Endothelial cell (in vitro differentiated cells): ENCODE measurements around the gene PLXNB2. TPM values are rescaled to one million over a fixed set of nuclear protein-coding genes. Genes with fewer than 3 reads are reported as not detected.

Experiments
- DNase-seq: peaks from one replicate; pipeline ENCODE4 v3.0.0; 2021; ENCODE audit warnings: low spot score
- H3K27ac Mint-ChIP-seq: one replicate; pipeline ENCODE4 v1.8.0; 2021; ENCODE audit warnings: mixed read lengths, inconsistent platforms; ENCODE audit not compliant: unreplicated experiment
- H3K27me3 Mint-ChIP-seq: one replicate; pipeline ENCODE4 v1.8.0; 2021; ENCODE audit warnings: mild to moderate bottlenecking, moderate library complexity, mixed read lengths, inconsistent platforms; ENCODE audit not compliant: unreplicated experiment
- H3K36me3 Mint-ChIP-seq: one replicate; pipeline ENCODE4 v1.8.0; 2021; ENCODE audit warnings: mild to moderate bottlenecking, low read depth, mixed read lengths, inconsistent platforms; ENCODE audit not compliant: unreplicated experiment
- H3K4me1 Mint-ChIP-seq: one replicate; pipeline ENCODE4 v1.8.0; 2021; ENCODE audit warnings: mild to moderate bottlenecking, mixed read lengths, inconsistent platforms; ENCODE audit not compliant: unreplicated experiment
- H3K4me3 Mint-ChIP-seq: one replicate; pipeline ENCODE4 v1.8.0; 2021; ENCODE audit warnings: mild to moderate bottlenecking, mixed read lengths, inconsistent platforms; ENCODE audit not compliant: unreplicated experiment
- H3K9me3 Mint-ChIP-seq: one replicate; pipeline ENCODE4 v1.8.0; 2021; ENCODE audit warnings: mixed read lengths, inconsistent platforms; ENCODE audit not compliant: unreplicated experiment
- total RNA-seq: library from RNA; stranded (reverse); fragmentation: NEBNext Ultra II Directional; extraction: Animal tissue kit (Norgen Biotek cat#: 25700); gene quantifications from one replicate; pipeline ENCODE4 v1.2.1, GENCODE V29; 2021; ENCODE audit not compliant: unreplicated experiment
- TF ChIP-seq, protein P1 (sequence below): fragments of 200-600 bp; sonication (generic); IDR thresholded peaks from one replicate; pipeline ENCODE4 v1.5.0; 2021; ENCODE audit warnings: antibody characterized with exemption; ENCODE audit not compliant: unreplicated experiment

PLXNB2 gene
- total RNA-seq, 1 donor from 2014 or later, result 96.5 TPM

DNA sequence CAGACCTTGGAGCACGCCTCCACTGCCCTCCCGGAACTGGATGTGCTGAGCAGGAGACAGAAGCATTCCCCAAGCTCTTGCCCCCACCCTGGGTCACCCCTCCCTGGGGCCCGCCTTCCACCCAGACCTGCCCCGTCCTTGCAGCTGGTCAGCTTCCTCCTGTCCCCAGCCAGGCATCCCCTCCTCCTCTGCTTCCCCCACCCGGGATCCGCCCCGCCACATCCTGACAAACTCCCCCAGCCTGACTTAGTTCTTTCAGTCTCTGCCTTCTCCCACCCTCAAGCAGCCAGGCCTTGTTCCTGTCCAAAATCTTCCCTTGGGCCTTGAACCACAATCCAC is 1.1 kb upstream of the PLXNB2 start:
- Mint-ChIP-seq H3K27me3 (peaks cover 7% of the 10 kb centered on the region), H3K36me3 (no peaks in the 10 kb centered on the region), H3K4me3 (peak overlapping the region; percentile 87), H3K9me3 (no peaks in the 10 kb centered on the region), H3K27ac (peak overlapping the region; percentile 94), H3K4me1 (peaks cover 12% of the 10 kb centered on the region)
- peak; percentile 48 for DNase-seq
- TF ChIP-seq, protein P1, sequence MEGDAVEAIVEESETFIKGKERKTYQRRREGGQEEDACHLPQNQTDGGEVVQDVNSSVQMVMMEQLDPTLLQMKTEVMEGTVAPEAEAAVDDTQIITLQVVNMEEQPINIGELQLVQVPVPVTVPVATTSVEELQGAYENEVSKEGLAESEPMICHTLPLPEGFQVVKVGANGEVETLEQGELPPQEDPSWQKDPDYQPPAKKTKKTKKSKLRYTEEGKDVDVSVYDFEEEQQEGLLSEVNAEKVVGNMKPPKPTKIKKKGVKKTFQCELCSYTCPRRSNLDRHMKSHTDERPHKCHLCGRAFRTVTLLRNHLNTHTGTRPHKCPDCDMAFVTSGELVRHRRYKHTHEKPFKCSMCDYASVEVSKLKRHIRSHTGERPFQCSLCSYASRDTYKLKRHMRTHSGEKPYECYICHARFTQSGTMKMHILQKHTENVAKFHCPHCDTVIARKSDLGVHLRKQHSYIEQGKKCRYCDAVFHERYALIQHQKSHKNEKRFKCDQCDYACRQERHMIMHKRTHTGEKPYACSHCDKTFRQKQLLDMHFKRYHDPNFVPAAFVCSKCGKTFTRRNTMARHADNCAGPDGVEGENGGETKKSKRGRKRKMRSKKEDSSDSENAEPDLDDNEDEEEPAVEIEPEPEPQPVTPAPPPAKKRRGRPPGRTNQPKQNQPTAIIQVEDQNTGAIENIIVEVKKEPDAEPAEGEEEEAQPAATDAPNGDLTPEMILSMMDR, result no peak

DNA sequence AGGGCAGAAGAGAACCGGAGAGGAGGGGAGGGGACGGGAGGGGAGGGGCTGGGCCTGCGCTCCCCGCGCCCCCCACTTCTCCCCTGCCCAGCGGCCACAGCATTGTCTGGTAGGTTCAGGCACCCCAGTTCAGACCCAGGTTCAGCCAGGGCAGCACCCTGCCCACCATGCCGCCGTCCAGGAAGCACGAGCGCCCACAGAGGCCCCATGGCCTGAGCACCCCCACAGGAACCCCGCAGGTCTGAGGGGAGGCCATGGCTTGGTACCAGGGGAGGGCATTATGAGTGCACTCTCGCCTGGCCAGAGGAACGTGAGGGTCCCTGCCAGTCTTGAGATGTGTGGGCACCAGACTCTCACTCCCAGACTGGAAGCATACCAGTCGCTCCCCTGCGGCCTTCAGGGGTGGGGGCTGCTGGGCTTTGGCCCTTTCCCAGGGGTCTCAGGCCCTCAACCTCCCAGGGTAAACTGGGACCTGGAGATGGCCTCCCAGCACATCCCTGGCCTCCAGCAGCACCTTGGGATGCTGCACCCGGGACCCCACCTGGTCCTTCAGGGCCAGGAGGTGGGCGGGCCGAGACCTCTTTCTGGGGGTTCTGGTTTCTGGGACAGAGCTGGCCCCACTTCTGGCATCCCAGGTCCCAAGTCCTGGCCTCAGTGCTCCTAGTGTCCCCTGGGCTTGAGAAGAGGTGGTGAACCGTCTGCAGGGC is 597 bp upstream of the PLXNB2 start:
- Mint-ChIP-seq H3K27ac (no peak overlapping the region), H3K27me3 (peaks cover 7% of the 10 kb centered on the region), H3K4me3 (no peak overlapping the region), H3K4me1 (peaks cover 12% of the 10 kb centered on the region), H3K36me3 (no peaks in the 10 kb centered on the region), H3K9me3 (no peaks in the 10 kb centered on the region)
- no peak for DNase-seq
- TF ChIP-seq, protein P1, result no peak

DNA sequence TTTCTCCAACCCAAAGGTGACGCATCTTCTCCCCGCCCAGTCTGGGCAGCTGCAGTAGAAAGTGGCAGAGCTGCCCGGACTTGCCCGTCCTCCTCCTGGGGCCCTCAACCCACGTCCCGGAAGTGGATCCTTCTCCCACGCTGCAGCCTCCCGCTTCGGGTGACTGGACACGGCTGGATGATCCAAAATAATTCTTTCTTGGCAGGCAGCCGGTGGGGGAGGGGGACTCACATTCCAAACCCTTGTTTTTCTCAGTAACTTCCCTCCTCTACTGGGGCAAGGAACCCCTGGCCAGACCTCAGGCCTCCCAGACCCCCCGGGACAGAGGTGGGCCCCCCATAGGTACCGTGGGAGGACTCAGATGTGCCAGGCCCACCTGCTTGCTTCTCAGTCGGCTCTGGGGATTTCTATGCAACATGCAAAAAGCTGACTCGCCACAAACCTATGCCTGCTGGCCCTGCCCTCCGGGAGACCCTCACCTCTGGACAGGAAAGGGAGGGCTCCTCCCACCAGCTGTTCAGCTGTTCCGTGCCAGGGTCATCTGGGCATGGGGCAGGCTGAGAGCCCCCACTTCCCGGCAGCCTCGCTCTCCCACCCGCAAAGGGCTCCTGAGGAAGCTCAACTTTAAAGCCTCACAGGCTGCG is 1.4 kb downstream of the PLXNB2 start:
- H3K36me3 Mint-ChIP-seq, result no peaks in the 10 kb centered on the region
- peak overlapping the region; percentile 90 for H3K4me3 Mint-ChIP-seq
- no peaks in the 10 kb centered on the region for H3K9me3 Mint-ChIP-seq
- peaks cover 12% of the 10 kb centered on the region for H3K4me1 Mint-ChIP-seq
- TF ChIP-seq, protein P1, result no peak
- H3K27ac Mint-ChIP-seq, result peak overlapping the region; percentile 77
- peaks cover 16% of the 10 kb centered on the region for H3K27me3 Mint-ChIP-seq
- peak; percentile 29 for DNase-seq

DNA sequence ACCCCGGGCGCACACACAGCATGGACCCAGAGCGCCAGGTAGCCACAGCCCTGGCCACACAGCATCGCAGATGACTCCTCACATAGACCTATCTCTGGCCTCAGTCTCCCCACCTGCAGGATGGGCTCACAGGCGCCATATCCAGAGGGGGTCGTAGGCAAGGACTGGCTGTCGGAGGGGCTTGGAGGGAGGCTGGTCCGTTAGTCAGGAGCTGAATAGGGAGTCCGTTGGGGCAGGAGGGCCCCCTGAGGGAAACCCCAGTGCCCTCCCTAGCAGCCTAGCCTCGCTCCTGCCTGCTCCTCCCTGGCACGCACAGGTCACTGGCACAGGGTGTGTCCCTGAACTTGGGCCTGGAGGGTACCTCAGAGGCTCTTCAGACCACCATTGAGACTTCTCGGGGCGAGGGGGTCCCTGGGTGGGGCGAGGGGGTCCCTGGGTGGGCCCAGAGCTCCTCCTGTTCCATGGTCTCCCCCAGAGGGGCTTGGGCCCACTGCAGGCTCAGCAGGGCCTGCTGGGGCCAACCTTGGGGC is 2.0 kb downstream of the PLXNB2 start:
- TF ChIP-seq, protein P1, result no peak
- H3K4me1 Mint-ChIP-seq, result peaks cover 12% of the 10 kb centered on the region
- DNase-seq, result no peak
- no peak overlapping the region for H3K27ac Mint-ChIP-seq
- peak overlapping the region; percentile 90 for H3K4me3 Mint-ChIP-seq
- H3K27me3 Mint-ChIP-seq, result peaks cover 16% of the 10 kb centered on the region
- no peaks in the 10 kb centered on the region for H3K36me3 Mint-ChIP-seq
- H3K9me3 Mint-ChIP-seq, result no peaks in the 10 kb centered on the region
